KOPT-K1 (cell line): ENCODE results near the gene EEF1AKMT4.

ENCODE experiments used
- H3K27ac ChIP-seq: fragments of 200-600 bp; sonication (generic); 2 replicates; pipeline ENCODE4 v1.5.1; 2016; ENCODE audit warnings: antibody characterized with exemption, mild to moderate bottlenecking, low read depth, low read length; ENCODE audit not compliant: poor library complexity, severe bottlenecking
- H3K36me3 ChIP-seq: fragments of 200-600 bp; sonication (generic); 2 replicates; pipeline ENCODE4 v1.5.1; 2017; ENCODE audit warnings: antibody characterized with exemption, mild to moderate bottlenecking, low read length, moderate library complexity; ENCODE audit not compliant: insufficient read depth
- H3K9me3 ChIP-seq: fragments of 200-600 bp; sonication (generic); 2 replicates; pipeline ENCODE4 v1.5.1; 2017; ENCODE audit warnings: antibody characterized with exemption, low read length, mild to moderate bottlenecking; ENCODE audit not compliant: insufficient read depth, poor library complexity, severe bottlenecking

The EEF1AKMT4 gene

DNA sequence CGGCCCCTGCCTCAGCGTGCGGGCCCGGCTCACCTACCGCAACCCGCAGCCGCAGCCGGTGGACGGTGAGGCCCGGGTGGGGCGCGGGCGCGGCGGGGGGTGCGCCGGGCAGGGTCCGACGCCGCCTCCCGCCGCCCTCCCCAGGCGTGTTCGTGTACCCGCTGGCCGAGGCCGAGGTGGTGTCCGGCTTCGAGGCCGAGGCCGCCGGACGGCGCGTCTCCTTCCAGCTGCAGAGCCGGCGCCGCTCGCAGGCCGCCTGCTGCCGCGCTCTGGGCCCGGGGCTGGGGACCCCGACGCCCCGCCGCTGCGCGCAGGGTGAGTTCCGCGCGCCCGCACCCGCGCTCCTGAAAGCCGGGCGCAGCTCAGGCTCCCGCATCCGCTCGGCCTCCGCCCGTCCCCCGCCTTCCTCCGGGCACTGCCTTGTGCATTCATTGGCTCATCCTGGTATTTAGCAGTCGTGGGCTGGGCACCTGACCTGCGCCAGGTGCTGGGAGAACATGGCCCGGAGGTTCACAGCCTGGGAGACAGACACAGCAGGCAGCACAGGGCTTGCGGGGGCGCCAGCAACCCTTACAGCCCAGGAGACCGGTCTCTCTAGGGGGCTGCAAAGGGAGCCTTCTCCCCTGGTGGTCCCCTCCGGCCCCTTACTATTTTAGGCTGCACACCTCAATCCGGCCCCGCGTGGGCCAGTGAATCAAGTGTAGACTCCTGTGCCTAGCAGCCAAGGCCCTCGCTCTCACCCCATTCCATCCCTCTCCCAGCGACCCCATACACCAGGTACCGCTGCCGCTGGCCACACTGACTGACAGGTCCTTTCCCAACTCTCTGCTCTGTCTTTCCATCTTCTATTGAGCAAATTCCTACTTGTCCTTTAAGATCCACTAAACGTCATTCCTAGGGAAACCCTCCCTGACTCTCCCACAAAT lies 18.6 kb upstream of the EEF1AKMT4 start:
- Histone ChIP-seq H3K27ac (no peak overlapping the region), H3K36me3 (no peaks in the 10 kb centered on the region), H3K9me3 (no peaks in the 10 kb centered on the region)

DNA sequence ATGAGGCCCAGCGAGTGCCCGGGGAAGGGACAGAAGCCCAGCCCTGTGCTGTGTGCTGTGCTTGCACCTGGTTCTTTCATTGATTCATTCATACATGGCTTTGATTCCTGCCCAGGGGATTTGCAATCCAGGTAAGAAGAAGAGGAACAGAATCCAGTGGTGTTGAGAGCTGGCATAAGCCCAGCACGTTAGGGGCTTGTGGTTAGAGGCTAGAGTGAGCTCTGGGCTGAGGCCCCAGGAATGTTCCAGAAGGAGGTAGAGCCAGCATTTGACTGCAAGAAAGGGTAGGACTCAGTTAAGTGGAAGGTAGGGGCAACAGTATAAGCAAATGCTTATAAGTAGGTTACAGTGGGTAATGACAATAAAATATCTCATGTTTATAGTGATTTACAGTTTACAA lies 17.8 kb upstream of the EEF1AKMT4 start:
- H3K27ac ChIP-seq, result no peak overlapping the region
- H3K9me3 ChIP-seq, result no peaks in the 10 kb centered on the region
- H3K36me3 ChIP-seq, result no peaks in the 10 kb centered on the region

DNA sequence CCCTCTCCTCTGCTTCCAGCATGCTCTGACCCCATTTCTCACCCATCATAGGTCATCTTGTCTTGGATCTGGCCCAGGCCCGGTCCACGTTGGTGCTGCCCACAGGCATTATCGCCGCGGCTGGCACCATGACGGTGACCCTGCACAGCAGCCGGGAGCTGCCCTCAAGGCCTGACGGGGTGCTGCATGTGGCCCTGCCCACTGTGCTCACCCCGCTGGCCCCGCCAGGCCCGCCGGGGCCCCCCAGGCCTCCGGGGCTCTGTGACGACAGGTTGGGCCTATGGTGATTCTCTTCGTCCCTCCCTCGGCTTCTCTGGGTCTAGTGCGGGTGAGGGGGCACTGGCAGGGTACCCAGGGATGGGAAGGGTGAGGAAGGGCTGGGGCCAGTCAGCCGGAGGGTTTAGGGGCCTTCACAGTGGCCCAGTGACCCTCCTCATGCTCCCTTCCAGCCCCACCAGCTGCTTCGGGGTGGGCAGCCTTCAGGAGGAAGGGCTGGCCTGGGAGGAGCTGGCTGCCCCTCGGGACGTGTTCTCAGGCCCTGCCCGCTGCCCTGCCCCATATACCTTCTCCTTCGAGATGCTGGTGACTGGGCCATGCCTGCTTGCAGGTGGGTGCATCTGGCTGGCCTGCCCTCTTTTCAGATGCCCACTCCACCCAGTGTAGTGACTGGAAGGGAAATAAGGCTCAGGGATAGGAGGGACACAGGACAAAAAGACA lies 16.2 kb upstream of the EEF1AKMT4 start:
- no peaks in the 10 kb centered on the region for H3K9me3 ChIP-seq
- no peak overlapping the region for H3K27ac ChIP-seq
- H3K36me3 ChIP-seq, result no peaks in the 10 kb centered on the region

DNA sequence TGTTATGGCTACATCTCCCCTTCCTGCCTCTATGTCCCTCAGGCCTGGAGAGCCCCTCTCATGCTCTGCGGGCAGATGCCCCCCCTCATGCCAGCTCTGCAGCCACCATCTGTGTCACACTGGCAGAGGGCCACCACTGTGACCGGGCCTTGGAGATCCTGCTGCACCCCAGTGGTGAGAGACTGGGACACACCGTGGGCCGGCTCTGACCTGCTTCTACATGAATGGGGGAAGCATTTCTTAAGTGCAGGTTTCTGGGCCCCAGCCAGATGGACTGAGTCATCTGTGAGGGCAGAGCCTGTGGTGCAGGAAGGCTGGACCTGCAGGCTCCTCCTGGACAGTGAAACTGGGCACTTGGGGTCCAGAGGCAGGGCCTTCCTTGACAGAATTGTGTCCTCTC lies 15.2 kb upstream of the EEF1AKMT4 start:
- H3K27ac ChIP-seq, result no peak overlapping the region
- H3K9me3 ChIP-seq, result no peaks in the 10 kb centered on the region

DNA sequence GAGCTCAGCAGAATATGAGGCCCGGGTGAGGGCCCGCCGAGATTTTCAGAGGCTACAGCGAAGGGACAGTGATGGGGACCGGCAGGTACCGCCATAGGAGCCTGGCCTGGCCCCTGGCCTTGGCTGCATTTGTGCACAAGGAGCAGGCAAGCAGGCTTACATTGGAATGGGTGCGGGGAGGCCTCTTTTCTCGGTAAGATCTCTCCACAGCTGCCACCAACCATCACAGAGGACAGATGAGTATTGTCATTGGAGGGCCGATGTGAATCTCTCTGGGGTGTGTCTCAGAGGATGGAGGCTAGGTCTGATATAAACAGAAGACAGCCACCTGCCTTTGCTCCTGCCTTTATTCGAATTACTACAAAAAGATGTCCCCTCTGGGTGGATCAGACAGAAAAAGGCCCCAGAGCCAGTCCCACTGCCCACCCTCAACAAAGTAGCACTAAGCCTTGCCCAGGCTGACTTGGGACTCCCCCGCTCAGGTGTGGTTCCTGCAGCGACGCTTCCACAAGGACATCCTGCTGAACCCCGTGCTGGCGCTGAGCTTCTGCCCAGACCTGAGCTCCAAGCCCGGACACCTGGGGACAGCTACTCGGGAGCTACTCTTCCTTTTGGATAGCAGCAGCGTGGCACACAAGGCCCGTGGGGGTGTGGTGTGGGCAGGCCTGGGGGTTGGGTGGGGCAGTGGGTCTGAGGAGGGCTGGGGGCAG lies 14.6 kb upstream of the EEF1AKMT4 start:
- Histone ChIP-seq H3K27ac (no peak overlapping the region), H3K36me3 (no peaks in the 10 kb centered on the region), H3K9me3 (no peaks in the 10 kb centered on the region)

More for the DNA sequence above, 15.2 kb upstream of the EEF1AKMT4 start:
- no peaks in the 10 kb centered on the region for H3K36me3 ChIP-seq

DNA sequence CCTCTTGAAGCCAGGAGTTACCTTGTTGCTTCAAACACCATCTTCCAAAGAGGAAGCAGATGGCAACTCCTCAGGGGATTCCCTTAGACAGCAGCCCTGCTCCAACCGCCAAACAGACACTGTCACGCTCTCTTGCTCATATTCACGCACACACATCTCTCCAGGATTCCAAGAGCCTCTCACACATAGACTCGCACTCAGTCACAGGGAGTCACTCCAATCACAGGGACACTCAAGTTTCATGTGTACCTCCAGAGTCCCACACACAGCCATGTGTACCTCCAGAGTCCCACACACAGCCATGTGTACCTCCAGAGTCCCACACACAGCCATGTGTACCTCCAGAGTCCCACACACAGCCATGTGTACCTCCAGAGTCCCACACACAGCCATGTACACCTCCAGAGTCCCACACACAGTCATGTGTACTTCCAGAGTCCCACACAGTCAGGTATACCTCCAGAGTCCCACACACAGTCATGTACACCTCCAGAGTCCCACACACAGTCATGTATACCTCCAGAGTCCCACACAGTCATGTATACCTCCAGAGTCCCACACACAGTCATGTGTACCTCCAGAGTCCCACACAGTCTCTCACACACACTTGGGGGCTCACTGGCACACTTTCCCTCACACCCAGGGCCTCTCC lies 14.0 kb upstream of the EEF1AKMT4 start:
- H3K9me3 ChIP-seq, result no peaks in the 10 kb centered on the region
- no peak overlapping the region for H3K27ac ChIP-seq
- no peaks in the 10 kb centered on the region for H3K36me3 ChIP-seq

DNA sequence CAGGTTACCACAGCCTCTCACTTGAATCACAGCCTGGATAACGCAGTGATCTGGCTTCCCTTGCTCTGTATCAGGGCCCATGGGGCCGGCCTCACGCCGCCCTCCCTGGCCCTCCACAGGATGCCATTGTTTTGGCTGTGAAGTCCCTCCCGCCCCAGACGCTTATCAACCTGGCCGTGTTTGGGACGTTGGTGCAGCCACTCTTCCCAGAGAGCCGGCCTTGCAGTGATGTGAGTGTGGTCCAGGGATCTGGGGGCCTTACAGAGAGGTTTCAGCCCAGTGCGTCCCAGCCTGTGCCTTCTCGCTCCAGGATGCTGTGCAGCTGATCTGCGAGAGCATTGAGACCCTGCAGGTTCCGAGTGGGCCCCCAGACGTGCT lies 13.4 kb upstream of the EEF1AKMT4 start:
- Histone ChIP-seq H3K27ac (no peak overlapping the region), H3K9me3 (no peaks in the 10 kb centered on the region), H3K36me3 (no peaks in the 10 kb centered on the region)

DNA sequence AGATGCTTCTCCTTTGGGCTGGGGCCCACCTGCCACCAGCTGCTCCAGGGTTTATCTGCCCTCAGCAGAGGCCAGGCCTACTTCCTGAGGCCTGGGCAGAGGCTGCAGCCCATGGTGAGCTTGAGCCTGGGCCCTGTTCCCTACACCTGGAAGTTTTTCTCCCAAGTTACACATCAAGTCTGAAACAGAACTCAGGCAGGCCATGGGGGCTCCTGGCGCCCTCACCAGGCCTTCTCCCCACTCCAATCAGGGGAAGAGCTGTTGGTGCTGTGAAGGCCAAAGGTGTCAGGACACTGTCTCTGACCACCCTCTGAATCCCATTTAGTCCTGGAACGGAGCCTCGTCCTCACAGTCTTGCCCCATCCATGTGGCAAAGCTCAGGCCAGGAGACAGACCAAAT lies 12.8 kb upstream of the EEF1AKMT4 start:
- Histone ChIP-seq H3K27ac (no peak overlapping the region), H3K36me3 (peaks cover 4% of the 10 kb centered on the region; the same call in 1 of the 2 replicates), H3K9me3 (no peaks in the 10 kb centered on the region)

DNA sequence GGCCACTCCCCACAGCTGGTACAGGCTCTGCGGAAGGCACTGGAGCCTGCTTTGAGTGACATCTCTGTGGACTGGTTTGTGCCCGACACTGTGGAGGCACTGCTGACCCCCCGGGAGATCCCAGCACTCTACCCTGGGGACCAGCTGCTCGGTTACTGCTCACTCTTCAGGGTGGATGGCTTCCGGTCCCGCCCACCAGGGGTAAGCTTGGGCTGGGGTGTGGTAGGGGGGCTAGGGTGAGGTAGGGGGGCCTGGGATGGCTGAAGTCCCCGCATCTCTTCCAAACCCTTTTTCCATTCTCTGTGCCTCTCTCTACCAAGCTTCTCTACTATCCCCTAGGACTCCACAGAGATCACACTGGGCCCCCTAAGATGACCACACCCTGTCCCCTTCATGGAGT lies 12.3 kb upstream of the EEF1AKMT4 start:
- Histone ChIP-seq H3K27ac (no peak overlapping the region), H3K36me3 (peaks cover 10% of the 10 kb centered on the region; the same call in 1 of the 2 replicates), H3K9me3 (no peaks in the 10 kb centered on the region)

DNA sequence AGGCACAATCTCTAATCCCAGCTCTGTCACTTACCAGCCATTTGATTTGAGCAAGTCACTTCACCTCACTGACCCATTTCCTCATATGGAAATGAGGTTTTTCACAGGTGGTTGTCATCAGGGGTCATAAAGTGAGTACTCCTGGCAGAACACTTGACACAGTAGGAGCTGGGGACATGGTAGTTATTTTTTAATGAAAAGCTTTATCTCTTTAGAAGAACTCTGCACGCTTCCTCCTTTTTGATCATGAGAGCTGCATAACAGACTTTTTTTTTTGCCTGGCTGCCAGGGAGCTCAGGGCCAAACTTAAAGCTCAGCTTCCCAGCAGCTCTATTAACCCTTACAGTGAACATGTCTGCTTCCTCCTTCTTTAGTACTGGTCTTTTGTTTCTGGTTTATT lies 11.7 kb upstream of the EEF1AKMT4 start:
- peaks cover 16% of the 10 kb centered on the region for H3K36me3 ChIP-seq
- no peaks in the 10 kb centered on the region for H3K9me3 ChIP-seq
- no peak overlapping the region for H3K27ac ChIP-seq

DNA sequence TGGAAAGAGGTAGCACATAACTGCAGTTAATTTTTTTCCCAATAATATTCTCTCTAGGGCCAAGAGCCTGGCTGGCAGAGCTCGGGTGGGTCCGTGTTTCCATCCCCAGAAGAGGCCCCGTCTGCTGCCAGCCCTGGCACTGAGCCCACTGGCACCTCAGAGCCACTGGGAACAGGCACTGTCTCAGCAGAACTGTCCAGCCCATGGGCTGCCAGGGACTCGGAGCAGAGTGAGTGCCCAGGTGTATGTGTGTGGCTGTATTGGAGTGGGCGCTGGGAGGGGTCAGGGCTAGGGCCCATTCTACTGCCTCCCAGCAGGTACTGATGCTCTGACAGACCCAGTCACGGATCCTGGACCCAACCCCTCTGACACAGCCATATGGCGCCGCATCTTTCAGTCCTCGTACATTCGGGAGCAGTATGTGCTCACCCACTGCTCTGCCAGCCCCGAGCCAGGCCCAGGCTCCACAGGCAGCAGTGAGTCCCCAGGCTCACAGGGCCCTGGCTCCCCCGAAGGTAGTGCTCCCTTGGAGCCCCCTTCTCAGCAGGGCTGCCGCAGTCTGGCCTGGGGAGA lies 11.1 kb upstream of the EEF1AKMT4 start:
- Histone ChIP-seq H3K36me3 (peaks cover 21% of the 10 kb centered on the region), H3K9me3 (no peaks in the 10 kb centered on the region), H3K27ac (no peak overlapping the region)

DNA sequence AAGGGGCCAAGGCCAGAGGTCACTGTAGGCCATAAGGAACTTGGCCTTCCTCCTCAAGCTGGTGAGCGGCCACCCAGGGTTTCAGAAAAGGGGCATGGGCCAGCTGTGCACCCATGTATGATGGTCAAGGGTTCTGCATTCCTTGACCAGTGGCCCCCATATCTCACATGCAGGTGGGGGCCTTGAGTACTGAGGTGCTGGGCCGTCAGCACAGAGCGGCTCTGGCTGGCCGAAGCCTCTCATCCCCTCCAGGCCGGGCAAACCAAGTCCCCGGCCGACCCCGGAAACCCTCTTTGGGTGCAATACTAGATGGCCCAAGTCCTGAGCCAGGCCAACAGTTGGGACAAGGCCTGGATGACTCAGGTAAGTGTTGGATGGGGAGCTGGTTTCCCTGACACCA lies 10.3 kb upstream of the EEF1AKMT4 start:
- Histone ChIP-seq H3K36me3 (peaks cover 30% of the 10 kb centered on the region), H3K9me3 (no peaks in the 10 kb centered on the region), H3K27ac (no peak overlapping the region)

DNA sequence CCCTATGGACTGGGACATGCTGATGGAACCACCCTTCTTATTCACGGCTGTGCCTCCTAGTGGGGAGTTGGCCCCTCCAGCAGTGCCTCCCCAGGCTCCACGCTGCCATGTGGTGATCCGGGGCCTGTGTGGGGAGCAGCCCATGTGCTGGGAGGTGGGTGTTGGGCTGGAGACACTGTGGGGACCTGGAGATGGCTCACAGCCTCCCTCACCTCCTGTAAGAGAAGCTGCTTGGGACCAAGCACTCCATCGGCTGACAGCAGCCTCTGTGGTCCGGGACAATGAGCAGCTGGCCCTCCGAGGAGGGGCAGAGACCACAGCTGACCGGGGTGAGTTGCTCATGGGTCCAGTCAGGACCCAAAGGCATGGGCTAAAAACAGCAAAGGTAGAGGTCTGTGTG lies 9.8 kb upstream of the EEF1AKMT4 start:
- Histone ChIP-seq H3K9me3 (no peaks in the 10 kb centered on the region), H3K27ac (no peak overlapping the region), H3K36me3 (peaks cover 35% of the 10 kb centered on the region)

DNA sequence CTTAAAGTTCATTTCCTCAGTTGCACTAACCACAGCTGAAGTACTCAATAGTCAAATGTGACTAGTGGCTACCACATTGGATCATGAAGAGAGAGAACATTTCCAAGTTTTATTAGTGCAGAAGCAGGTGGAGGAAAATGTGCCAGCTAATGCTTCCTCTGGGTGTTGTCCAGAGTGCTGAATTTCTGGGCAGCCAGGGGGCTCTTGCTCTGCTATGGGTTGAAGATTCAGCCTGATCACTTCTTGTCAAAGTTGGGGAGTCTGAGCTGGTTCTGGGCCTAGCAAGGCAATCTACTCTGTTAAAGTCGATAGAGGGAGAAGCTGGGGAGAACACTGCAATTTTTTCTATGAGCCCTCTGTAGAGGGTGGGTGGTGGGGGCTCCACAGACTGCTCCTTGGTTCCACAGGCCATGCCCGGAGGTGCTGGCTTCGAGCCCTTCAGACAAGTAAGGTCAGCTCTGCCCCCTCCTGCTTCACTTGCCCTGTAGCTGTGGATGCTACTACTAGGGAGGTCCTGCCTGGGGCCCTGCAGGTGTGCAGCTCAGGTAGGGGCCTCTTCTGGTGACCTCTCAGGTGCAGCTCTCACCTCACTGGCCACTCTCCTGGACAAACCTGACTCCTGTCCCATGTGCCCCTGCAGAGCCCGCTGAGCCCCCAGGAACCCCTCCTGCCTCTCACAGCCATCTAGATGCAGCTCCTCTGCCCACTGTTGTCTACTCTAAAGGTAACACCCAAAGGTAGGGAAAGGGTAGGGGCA lies 8.9 kb upstream of the EEF1AKMT4 start:
- peaks cover 44% of the 10 kb centered on the region for H3K36me3 ChIP-seq
- H3K9me3 ChIP-seq, result no peaks in the 10 kb centered on the region
- H3K27ac ChIP-seq, result no peak overlapping the region
